ENCODE results near the gene PIM2. TPM values are rescaled to one million over a fixed set of nuclear protein-coding genes. Genes with fewer than 3 reads are reported as not detected.

The PIM2 gene
- total RNA-seq, 2 experiments from 2014 or later = 213 to 219 TPM

GRCh38 chrX:48904180-48904579 lies 14.6 kb downstream of the PIM2 start:
- DNase-seq = no peak

GRCh38 chrX:48903290-48903689 lies 15.5 kb downstream of the PIM2 start:
- DNase-seq = no peak
- Mint-ChIP-seq H3K27ac (peak overlapping the region; percentile 20), H3K4me3 (no peak overlapping the region), H3K9me3 (no peaks in the 10 kb centered on the region), H3K4me1 (peaks cover 5% of the 10 kb centered on the region), H3K27me3 (no peaks in the 10 kb centered on the region), H3K36me3 (peaks cover 2% of the 10 kb centered on the region)

More at GRCh38 chrX:48904180-48904579, 14.6 kb downstream of the PIM2 start:
- Mint-ChIP-seq H3K27me3 (no peaks in the 10 kb centered on the region), H3K9me3 (no peaks in the 10 kb centered on the region), H3K27ac (no peak overlapping the region), H3K4me3 (no peak overlapping the region), H3K4me1 (peaks cover 4% of the 10 kb centered on the region), H3K36me3 (peaks cover 2% of the 10 kb centered on the region)

GRCh38 chrX:48902776-48903175 lies 16.0 kb downstream of the PIM2 start:
- Mint-ChIP-seq H3K4me1 (peaks cover 5% of the 10 kb centered on the region), H3K36me3 (peaks cover 2% of the 10 kb centered on the region), H3K4me3 (no peak overlapping the region), H3K9me3 (no peaks in the 10 kb centered on the region), H3K27me3 (no peaks in the 10 kb centered on the region), H3K27ac (no peak overlapping the region)
- DNase-seq = no peak

DNA sequence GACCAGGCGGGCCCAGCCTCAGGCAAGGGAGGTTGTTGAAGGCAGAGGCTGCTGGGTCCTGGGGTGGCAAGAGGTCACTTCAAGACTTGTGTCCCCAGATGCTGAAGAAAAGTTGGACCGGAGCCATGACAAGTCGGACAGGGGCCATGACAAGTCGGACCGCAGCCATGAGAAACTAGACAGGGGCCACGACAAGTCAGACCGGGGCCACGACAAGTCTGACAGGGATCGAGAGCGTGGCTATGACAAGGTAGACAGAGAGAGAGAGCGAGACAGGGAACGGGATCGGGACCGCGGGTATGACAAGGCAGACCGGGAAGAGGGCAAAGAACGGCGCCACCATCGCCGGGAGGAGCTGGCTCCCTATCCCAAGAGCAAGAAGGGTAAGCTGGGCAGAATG lies 16.7 kb downstream of the PIM2 start:
- Mint-ChIP-seq H3K9me3 (no peaks in the 10 kb centered on the region), H3K27me3 (no peaks in the 10 kb centered on the region), H3K36me3 (peaks cover 2% of the 10 kb centered on the region), H3K27ac (no peak overlapping the region), H3K4me1 (peaks cover 5% of the 10 kb centered on the region), H3K4me3 (no peak overlapping the region)
- no peak for DNase-seq

DNA sequence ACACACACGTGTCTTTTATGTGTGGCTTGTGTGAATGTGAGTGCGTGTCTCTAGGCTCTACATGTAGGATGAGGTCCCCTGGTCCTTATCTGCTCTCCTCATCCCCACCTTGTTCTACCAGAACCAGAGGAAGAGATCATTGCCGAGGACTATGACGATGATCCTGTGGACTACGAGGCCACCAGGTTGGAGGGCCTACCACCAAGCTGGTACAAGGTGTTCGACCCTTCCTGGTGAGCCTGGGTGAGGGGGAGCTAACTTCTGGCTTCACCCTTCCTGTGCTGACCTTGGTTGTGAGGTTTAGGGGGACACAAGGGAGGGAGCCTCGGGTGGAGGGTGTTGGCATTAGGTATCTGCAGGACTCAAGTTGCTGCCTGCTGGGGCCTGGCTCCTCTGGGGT lies 17.8 kb downstream of the PIM2 start:
- Mint-ChIP-seq H3K4me3 (no peak overlapping the region), H3K9me3 (no peaks in the 10 kb centered on the region), H3K36me3 (peaks cover 2% of the 10 kb centered on the region), H3K27ac (no peak overlapping the region), H3K27me3 (no peaks in the 10 kb centered on the region), H3K4me1 (peaks cover 12% of the 10 kb centered on the region)
- DNase-seq = no peak

- H3K4me1 Mint-ChIP-seq = peaks cover 21% of the 10 kb centered on the region
- peaks cover 9% of the 10 kb centered on the region for H3K36me3 Mint-ChIP-seq
- peak overlapping the region; percentile 89 for H3K4me3 Mint-ChIP-seq
Measured at GRCh38 chrX:48899078-48899410, 19.8 kb downstream of the PIM2 start.

DNA sequence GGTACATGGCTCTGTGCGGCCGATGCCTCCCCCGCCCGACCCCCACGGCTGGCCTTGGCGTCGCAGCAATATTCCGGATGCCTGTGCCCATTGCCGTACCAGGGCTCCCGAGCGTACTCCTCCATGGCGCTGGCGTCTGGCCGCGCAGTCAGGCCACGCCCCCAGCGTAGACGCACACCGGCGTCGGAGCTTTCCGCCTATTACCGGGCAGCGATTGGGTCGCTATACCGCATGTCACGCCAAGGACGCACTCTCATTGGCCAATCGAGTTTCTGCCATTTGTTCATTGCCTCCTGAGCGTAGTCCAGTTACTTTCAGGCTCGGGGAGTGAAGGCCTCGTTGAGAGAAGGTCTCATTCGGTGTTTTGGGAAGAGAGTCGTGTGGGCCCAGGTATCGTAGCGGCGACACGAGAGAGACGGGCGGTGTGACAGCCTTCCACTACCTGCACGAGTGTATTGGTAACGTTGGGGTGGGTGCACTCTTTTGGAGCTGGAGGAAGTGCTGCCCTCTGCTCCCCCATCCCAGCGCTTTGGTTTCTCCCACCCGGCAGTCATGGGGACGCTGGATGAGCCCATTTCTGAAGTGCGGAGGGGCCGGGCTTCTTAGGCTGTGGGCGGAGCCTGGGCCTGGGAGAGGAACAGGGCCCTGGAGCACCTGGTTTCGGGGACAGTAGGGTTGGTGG lies 21.1 kb downstream of the PIM2 start, which contains the start of the genes PQBP1 and TIMM17B:
Gene PQBP1, plus strand, starts transcription at position 306 of the 682 bp plus-strand sequence. CDS start 580 bp downstream, outside the sequence.
Gene TIMM17B, minus strand, starts transcription at position 144 of the 682 bp plus-strand sequence. Its CDS starts 19 bp downstream, at position 125.
- Mint-ChIP-seq H3K27ac (peak within 1 kb of the TSS; percentile 92), H3K4me1 (peaks cover 21% of the 10 kb centered on the region), H3K36me3 (peaks cover 9% of the 10 kb centered on the region), H3K27me3 (no peaks in the 10 kb centered on the region), H3K9me3 (no peaks in the 10 kb centered on the region), H3K4me3 (peak within 1 kb of the TSS; percentile 89)
- DNase-seq = peak; percentile 89

More at GRCh38 chrX:48899078-48899410, 19.8 kb downstream of the PIM2 start:
- no peaks in the 10 kb centered on the region for H3K9me3 Mint-ChIP-seq
- no peak for DNase-seq
- H3K27me3 Mint-ChIP-seq = no peaks in the 10 kb centered on the region
- peak overlapping the region; percentile 92 for H3K27ac Mint-ChIP-seq

DNA sequence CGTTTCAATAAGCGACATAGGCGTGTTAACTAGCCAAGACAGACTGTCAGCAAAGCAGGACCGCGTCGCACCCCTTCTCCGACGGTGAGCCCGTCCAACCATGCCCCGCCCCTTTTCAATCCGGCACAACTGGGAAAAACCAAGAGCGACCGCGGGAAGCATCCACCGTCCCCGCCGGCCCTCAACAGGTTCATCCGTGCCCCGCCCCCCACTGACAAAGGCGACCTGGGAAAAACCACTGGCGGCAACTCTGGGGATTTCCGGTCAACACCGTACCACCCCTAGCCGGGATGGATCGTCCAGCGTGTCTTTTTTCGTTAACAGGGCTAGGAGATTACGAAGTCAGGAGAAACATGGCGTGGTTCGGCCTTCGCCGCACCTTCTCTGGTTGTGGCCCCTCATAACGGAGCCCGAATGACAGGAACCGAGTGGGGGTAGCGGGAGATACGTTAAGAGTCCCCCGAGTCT lies 21.6 kb downstream of the PIM2 start:
- Mint-ChIP-seq H3K27ac (peak overlapping the region; percentile 92), H3K36me3 (peaks cover 9% of the 10 kb centered on the region), H3K4me1 (peaks cover 20% of the 10 kb centered on the region), H3K27me3 (no peaks in the 10 kb centered on the region), H3K9me3 (no peaks in the 10 kb centered on the region), H3K4me3 (peak overlapping the region; percentile 89)
- peak; percentile 67 for DNase-seq

DNA sequence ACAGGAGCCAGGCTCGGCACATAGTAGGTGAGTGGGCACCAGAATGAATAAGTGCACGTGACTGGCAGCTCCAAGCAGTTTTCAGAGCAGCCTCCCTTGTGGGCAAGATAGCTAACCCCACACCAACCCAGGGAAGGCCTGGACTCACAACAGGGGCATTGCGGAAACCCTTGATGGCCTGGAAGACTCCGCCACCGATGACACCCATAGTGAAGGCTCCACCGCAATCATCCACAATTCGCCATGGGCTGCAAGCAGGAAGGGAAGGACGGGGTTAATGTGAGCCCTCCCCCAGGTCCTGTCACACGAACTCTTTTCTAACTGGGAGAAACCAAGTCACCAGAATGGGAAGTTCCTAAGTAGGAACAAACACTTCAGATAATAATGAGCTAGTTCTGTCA lies 22.2 kb downstream of the PIM2 start:
- Mint-ChIP-seq H3K4me1 (peaks cover 23% of the 10 kb centered on the region), H3K27ac (peak overlapping the region; percentile 92), H3K36me3 (peaks cover 7% of the 10 kb centered on the region), H3K9me3 (no peaks in the 10 kb centered on the region), H3K4me3 (peak overlapping the region; percentile 89), H3K27me3 (no peaks in the 10 kb centered on the region)
- DNase-seq = no peak

- no peaks in the 10 kb centered on the region for H3K27me3 Mint-ChIP-seq
- peak overlapping the region; percentile 12 for H3K27ac Mint-ChIP-seq
- H3K9me3 Mint-ChIP-seq = no peaks in the 10 kb centered on the region
- DNase-seq = no peak
- H3K36me3 Mint-ChIP-seq = peaks cover 7% of the 10 kb centered on the region
- no peak overlapping the region for H3K4me3 Mint-ChIP-seq
- peaks cover 30% of the 10 kb centered on the region for H3K4me1 Mint-ChIP-seq
Measured at GRCh38 chrX:48894891-48895290, 23.9 kb downstream of the PIM2 start.

- no peak overlapping the region for H3K27ac Mint-ChIP-seq
- no peaks in the 10 kb centered on the region for H3K9me3 Mint-ChIP-seq
- H3K36me3 Mint-ChIP-seq = peaks cover 7% of the 10 kb centered on the region
- H3K4me1 Mint-ChIP-seq = peaks cover 28% of the 10 kb centered on the region
- no peaks in the 10 kb centered on the region for H3K27me3 Mint-ChIP-seq
- DNase-seq = no peak
- no peak overlapping the region for H3K4me3 Mint-ChIP-seq
Measured at GRCh38 chrX:48893556-48894348, 25.1 kb downstream of the PIM2 start.

- Mint-ChIP-seq H3K36me3 (peaks cover 7% of the 10 kb centered on the region), H3K27ac (no peak overlapping the region), H3K4me3 (no peak overlapping the region)
Measured at GRCh38 chrX:48892896-48893295, 25.9 kb downstream of the PIM2 start.

DNA sequence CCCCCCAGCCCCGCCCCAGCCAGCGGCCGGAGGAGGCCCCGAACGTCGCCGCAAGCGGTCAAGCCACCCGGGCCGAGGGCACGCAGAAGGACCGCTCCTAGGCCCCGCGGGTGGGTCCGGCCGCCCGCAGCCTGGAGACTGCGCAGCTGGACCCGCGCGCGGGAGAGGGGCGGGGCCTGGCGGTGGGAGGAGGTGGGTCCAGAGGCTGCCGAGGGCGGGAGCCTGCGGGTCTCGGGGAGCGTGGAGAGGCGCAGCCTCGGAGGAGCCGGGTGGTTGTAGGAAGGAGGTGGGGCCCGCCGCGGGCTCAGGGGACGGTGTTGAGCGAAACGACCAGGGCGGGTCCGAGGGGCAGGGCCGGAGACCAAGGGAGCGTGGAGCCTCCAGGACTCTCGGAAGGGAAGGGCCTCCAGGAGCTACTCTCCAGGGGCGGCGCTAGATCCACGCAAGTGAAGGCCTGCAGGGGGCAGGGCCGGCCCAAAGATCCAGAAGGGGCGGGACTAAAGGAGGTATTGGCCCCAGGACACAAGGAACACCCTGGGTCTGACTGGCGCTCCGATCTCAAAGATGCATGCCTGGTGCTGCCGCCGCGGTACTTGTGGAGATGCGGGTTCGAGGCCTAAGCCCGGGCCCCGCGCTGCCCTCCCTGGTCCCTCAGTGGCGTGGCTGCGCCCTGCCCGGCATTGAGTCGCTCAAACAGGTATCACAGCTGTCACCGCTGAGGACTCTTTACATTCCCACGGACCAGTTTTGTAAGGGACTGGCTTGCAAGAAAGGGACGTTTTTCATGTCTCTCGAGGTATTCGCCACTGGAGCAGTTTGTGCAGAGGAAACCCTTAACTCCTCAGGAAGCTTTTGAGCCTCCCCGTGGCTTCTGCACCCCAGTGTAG lies 27.2 kb downstream of the PIM2 start:
- Mint-ChIP-seq H3K27ac (peak overlapping the region; percentile 38), H3K9me3 (no peaks in the 10 kb centered on the region), H3K4me3 (peak overlapping the region; percentile 70), H3K36me3 (peaks cover 7% of the 10 kb centered on the region), H3K27me3 (no peaks in the 10 kb centered on the region), H3K4me1 (peaks cover 23% of the 10 kb centered on the region)
- DNase-seq = peak; percentile 75

More at GRCh38 chrX:48892896-48893295, 25.9 kb downstream of the PIM2 start:
- Mint-ChIP-seq H3K9me3 (no peaks in the 10 kb centered on the region), H3K27me3 (no peaks in the 10 kb centered on the region), H3K4me1 (peaks cover 26% of the 10 kb centered on the region)
- DNase-seq = no peak

DNA sequence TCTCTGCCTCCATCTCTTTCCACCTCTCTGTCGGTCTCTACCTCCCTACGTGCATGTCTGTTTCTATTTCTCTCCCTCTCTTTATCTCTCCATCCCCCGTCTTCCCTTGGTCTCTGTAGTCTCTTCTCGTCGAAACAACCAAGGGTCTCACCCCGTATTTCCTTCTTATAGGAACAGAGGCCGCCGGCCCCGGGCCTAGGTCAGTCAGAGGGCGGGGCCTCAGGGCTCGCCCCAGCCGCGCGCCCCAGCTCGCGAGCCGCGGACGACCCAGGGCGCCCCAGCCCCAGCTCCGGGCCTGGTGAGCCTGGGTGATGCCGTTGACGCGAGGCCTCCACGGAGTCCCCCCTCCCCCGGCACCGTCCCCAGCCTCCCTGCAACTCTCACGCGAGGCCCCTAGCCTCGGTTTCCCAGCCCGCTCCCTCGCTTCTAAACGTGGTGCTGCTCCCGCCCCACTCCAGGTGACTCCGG lies 27.9 kb downstream of the PIM2 start:
- DNase-seq = peak; percentile 29
- Mint-ChIP-seq H3K4me3 (peak overlapping the region; percentile 83), H3K27me3 (no peaks in the 10 kb centered on the region), H3K36me3 (peaks cover 7% of the 10 kb centered on the region), H3K4me1 (peaks cover 19% of the 10 kb centered on the region), H3K27ac (peak overlapping the region; percentile 80), H3K9me3 (no peaks in the 10 kb centered on the region)

All from activated naive CD8-positive, alpha-beta T cell treated with anti-CD3 and anti-CD28 coated beads for 36 hours (primary cell).